Vagina (tissue), 2 donors: Measurements from ENCODE around the gene CXCL16. TPM values are rescaled to one million over a fixed set of nuclear protein-coding genes. Genes with fewer than 3 reads are reported as not detected.

Source experiments
- DNase-seq, 2 donors: peaks; one replicate each; pipeline ENCODE4 v3.0.0-alpha.2; 2017; ENCODE audit errors: extremely low spot score in 2 of 2
- H3K27ac ChIP-seq: fragments of 200-600 bp; sonication (generic); one replicate; pipeline ENCODE4 v1.5.1; 2019
- H3K27me3 ChIP-seq: fragments of 200-600 bp; sonication (generic); one replicate; pipeline ENCODE4 v1.5.1; 2019
- H3K36me3 ChIP-seq, 2 donors: fragments of 200-600 bp; sonication (generic); one replicate each; pipeline ENCODE4 v1.5.1; 2017 to 2019
- H3K4me1 ChIP-seq: fragments of 200-600 bp; sonication (generic); one replicate; pipeline ENCODE4 v1.5.1; 2019
- H3K4me3 ChIP-seq, 2 donors: fragments of 200-600 bp; sonication (generic); 1 replicate in 1 of 2; 2 replicates in 1 of 2; pipeline ENCODE4 v1.5.1; 2016 to 2019
- H3K9me3 ChIP-seq: fragments of 200-600 bp; sonication (generic); one replicate; pipeline ENCODE4 v1.5.1; 2019
- CTCF ChIP-seq, 3 experiments: fragments of 450-650 bp in 2 of 3; fragments of 200-600 bp in 1 of 3; sonication (generic) in 1 of 3; IDR thresholded peaks; one replicate each; pipeline ENCODE4 v1.5.1; 2017 to 2019; ENCODE audit warnings: antibody characterized with exemption in 3 of 3, mild to moderate bottlenecking in 2 of 3, moderate library complexity in 2 of 3
- POLR2A ChIP-seq, 2 donors: fragments of 450-650 bp; IDR thresholded peaks; one replicate each; pipeline ENCODE4 v1.6.1; 2017; ENCODE audit warnings: antibody characterized with exemption in 2 of 2, mild to moderate bottlenecking in 2 of 2, moderate library complexity in 2 of 2
- POLR2AphosphoS5 ChIP-seq, 2 donors: sonication (generic); formaldehyde crosslinking; IDR thresholded peaks; one replicate each; pipeline ENCODE4 v1.9.0; 2017; ENCODE audit warnings: antibody characterized with exemption in 2 of 2, mild to moderate bottlenecking in 2 of 2, low read depth in 1 of 2; ENCODE audit not compliant: insufficient read depth in 1 of 2
- intact Hi-C: fragments of 100-400 bp; cut with DNase I; formaldehyde crosslinking; loops from one replicate; pipeline ENCODE4 v1.15.1; 2023
- total RNA-seq: library from RNA; depleted of rRNA; stranded (reverse); fragments of >200 nt; gene quantifications from one replicate; pipeline ENCODE4 v1.2.3, GENCODE V29; 2016

The CXCL16 gene
- total RNA-seq = 6.4 TPM

- H3K9me3 ChIP-seq = no peaks in the 10 kb centered on the region
- H3K36me3 ChIP-seq = no peaks in the 10 kb centered on the region
- no peak for DNase-seq
- H3K27ac ChIP-seq = peak within 1 kb of the TSS; percentile 34
- intact Hi-C loops = loop anchor here (10.0 kb wide), 1 partner anchor 45 kb away; the partner anchor contains the start of genes GLTPD2 and VMO1
- peaks cover 18% of the 10 kb centered on the region for H3K4me1 ChIP-seq
- TF ChIP-seq POLR2A (IDR thresholded peaks at IDR 0.05) (peak in 1 of 2 donors; percentile 26), CTCF (IDR thresholded peaks at IDR 0.05) (no peak), POLR2AphosphoS5 (IDR thresholded peaks at IDR 0.05; ENCODE audit: insufficient read depth in 1 of 2, low read depth in 1 of 2) (peak in 1 of 2 donors; percentile 61)
- no peaks in the 10 kb centered on the region for H3K27me3 ChIP-seq
- peak within 1 kb of the TSS; percentile 62 to 65 for H3K4me3 ChIP-seq
Measured at GRCh38 chr17:4739122-4740024, at the start of gene CXCL16, which contains the start of gene ZMYND15. Gene CXCL16 (minus strand): TSS chr17:4739928. CDS start chr17:4739339, 589 bp downstream. Gene ZMYND15 (plus strand): TSS chr17:4739833. CDS start chr17:4740549, 716 bp downstream.

- peak within 1 kb of the TSS; percentile 60 to 80 for H3K4me3 ChIP-seq
- peaks cover 48% of the 10 kb centered on the region for H3K4me1 ChIP-seq
- no peaks in the 10 kb centered on the region for H3K27me3 ChIP-seq
- TF ChIP-seq POLR2A (IDR thresholded peaks at IDR 0.05) = no peak
- TF ChIP-seq POLR2AphosphoS5 (IDR thresholded peaks at IDR 0.05; ENCODE audit: insufficient read depth in 1 of 2, low read depth in 1 of 2) = peak in 1 of 2 donors; percentile 10
- no peak for TF ChIP-seq CTCF (IDR thresholded peaks at IDR 0.05)
- peak within 1 kb of the TSS; percentile 88 for H3K27ac ChIP-seq
- H3K36me3 ChIP-seq = no peaks in the 10 kb centered on the region
- H3K9me3 ChIP-seq = no peaks in the 10 kb centered on the region
- DNase-seq = no peak
- intact Hi-C loops = loop anchor here (5.0 to 10.0 kb wide), 3 partner anchors 54 to 103 kb away; partner anchors contain the start of genes ARRB2, CXCL16, MED11 and ZMYND15
Measured at GRCh38 chr17:4788807-4789700, 49.3 kb upstream of the CXCL16 start, which contains the start of gene GLTPD2. Gene GLTPD2 (plus strand): TSS chr17:4788964. CDS start chr17:4789012, 48 bp downstream.

GRCh38 chr17:4788159-4788806 is 48.6 kb upstream of the CXCL16 start:
- H3K4me1 ChIP-seq = peaks cover 48% of the 10 kb centered on the region
- H3K27ac ChIP-seq = peak overlapping the region; percentile 88
- peak overlapping the region in 1 of 2 donors; percentile 60 for H3K4me3 ChIP-seq
- H3K27me3 ChIP-seq = no peaks in the 10 kb centered on the region
- H3K9me3 ChIP-seq = no peaks in the 10 kb centered on the region
- intact Hi-C loops = loop anchor here (5.0 to 10.0 kb wide), 3 partner anchors 53 to 104 kb away; partner anchors contain the start of genes ARRB2, CXCL16, MED11 and ZMYND15
- no peak for TF ChIP-seq CTCF (IDR thresholded peaks at IDR 0.05)
- TF ChIP-seq POLR2A (IDR thresholded peaks at IDR 0.05) = no peak
- no peak for TF ChIP-seq POLR2AphosphoS5 (IDR thresholded peaks at IDR 0.05; ENCODE audit: insufficient read depth in 1 of 2, low read depth in 1 of 2)
- no peak for DNase-seq
- H3K36me3 ChIP-seq = no peaks in the 10 kb centered on the region

- H3K27me3 ChIP-seq = no peaks in the 10 kb centered on the region
Measured at GRCh38 chr17:4786516-4786915, 46.8 kb upstream of the CXCL16 start.

More at GRCh38 chr17:4786516-4786915, 46.8 kb upstream of the CXCL16 start:
- DNase-seq = no peak
- TF ChIP-seq POLR2A (IDR thresholded peaks at IDR 0.05) (no peak), POLR2AphosphoS5 (IDR thresholded peaks at IDR 0.05; ENCODE audit: insufficient read depth in 1 of 2, low read depth in 1 of 2) (no peak), CTCF (IDR thresholded peaks at IDR 0.05) (no peak)
- H3K27ac ChIP-seq = peak overlapping the region; percentile 17
- H3K36me3 ChIP-seq = no peaks in the 10 kb centered on the region
- H3K4me3 ChIP-seq = peak overlapping the region; percentile 30 to 46
- no peaks in the 10 kb centered on the region for H3K9me3 ChIP-seq
- H3K4me1 ChIP-seq = peaks cover 48% of the 10 kb centered on the region
- intact Hi-C loops = loop anchor here (5.0 to 10.0 kb wide), 3 partner anchors 52 to 106 kb away; partner anchors contain the start of genes ARRB2, CXCL16, MED11 and ZMYND15
